ENCODE results near the gene SMG6.
A peak's percentile ranks its signal among the peaks of the same experiment; 100 is the strongest.
"Not testable (repeated sequence)": the region's sequence is repeated elsewhere in the genome, so short reads cannot be mapped to it uniquely, and the experiment has no call there.

The SMG6 gene

DNA sequence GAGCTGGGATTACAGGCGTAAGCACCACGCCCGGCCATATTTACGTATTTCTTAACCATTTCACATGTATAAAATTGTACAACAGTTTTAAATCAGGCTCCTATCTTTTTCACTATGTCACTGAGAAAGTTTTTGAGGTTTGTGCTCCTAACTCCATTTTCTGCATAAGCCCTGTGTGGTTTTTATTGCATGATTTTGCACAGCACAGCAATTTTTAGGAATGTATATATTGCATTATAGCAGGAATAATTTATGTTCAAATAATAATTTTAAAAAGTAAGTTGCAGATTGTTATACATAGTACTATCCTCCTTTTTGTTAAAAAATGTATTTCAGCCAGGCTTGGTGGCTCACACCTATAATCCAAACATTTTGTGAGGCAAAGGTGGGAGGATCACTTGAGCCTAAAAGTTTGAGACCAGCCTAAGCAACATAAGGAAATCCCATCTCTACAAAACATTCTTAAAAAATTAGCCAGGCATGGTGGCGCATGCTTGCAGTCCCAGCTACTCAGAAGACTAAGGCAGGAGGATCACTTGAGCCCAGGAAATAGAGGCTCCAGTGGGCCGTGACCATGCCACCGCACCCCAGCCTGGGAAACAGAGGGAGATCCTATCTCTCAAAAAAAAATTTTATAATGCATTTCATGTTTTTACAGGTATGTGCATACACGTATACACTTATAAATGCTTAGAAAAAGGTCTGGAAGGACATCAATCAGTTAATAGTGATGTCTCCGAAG, 26.0 kb downstream of the SMG6 start:
- no peaks in the 10 kb centered on the region for H3K9me3 ChIP-seq (ENCODE audit: control insufficient read depth in 2 of 2, low read length in 2 of 2)
- no peak overlapping the region for H3K9ac ChIP-seq (ENCODE audit: low read length in 2 of 2)
- peaks cover 2% of the 10 kb centered on the region for H3K4me1 ChIP-seq (ENCODE audit: control insufficient read depth, insufficient read depth, low read length)
- peaks cover 15 to 31% of the 10 kb centered on the region in 2 donors for H3K36me3 ChIP-seq (ENCODE audit: control insufficient read depth in 2 of 2, insufficient read depth in 2 of 2, low read length in 2 of 2)
- no peaks in the 10 kb centered on the region for H3K27me3 ChIP-seq (ENCODE audit: control insufficient read depth in 1 of 2, insufficient read depth in 2 of 2, low read length in 2 of 2)
- H3K27ac ChIP-seq (ENCODE audit: low read length), result no peak overlapping the region
- H3K4me3 ChIP-seq (ENCODE audit: low read length in 2 of 2), result no peak overlapping the region

DNA sequence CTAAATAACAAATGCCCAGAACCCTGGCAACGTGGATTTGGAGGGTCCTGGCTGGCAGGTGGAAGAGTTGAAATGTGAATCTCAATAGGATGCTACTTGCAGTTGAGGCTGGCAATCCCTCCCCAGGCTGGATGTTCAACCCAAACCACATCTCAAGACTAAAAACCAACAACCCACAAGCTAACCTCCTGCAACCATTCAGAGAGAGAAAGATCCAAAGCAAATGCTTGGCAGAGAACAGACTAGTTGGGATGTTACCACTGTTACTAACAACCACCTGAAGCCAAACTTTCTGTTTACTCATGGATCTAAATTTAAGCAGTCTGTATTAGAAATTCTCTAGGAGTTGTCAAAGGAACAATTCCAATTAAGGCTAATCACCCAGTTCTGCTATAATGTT, 27.9 kb downstream of the SMG6 start:
- H3K27me3 ChIP-seq (ENCODE audit: control insufficient read depth in 1 of 2, insufficient read depth in 2 of 2, low read length in 2 of 2), result no peaks in the 10 kb centered on the region
- H3K9me3 ChIP-seq (ENCODE audit: control insufficient read depth in 2 of 2, low read length in 2 of 2), result no peaks in the 10 kb centered on the region
- no peak overlapping the region for H3K9ac ChIP-seq (ENCODE audit: low read length in 2 of 2)
- H3K4me1 ChIP-seq (ENCODE audit: control insufficient read depth, insufficient read depth, low read length), result no peaks in the 10 kb centered on the region
- peaks cover 7 to 19% of the 10 kb centered on the region in 2 donors for H3K36me3 ChIP-seq (ENCODE audit: control insufficient read depth in 2 of 2, insufficient read depth in 2 of 2, low read length in 2 of 2)
- H3K27ac ChIP-seq (ENCODE audit: low read length), result peak overlapping the region; percentile 2
- H3K4me3 ChIP-seq (ENCODE audit: low read length in 2 of 2), result no peak overlapping the region

DNA sequence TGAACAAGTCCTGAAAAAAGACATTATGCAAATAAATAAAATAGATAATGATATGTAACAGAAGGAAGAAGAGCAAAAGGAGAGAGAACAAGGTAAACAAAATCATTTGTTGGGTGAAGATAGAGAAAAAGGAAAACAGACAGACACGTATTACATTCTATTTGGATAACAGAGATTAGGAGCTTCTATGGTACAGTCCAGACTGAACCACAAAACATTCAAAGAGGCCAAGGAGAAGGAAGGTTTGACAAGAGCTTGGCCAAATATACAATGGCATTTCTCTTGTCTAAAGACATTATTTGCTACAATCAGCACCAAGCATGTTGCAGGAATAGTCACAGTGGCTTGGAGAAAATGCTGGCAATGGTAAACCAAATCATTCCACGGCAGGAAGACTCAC, 29.2 kb downstream of the SMG6 start:
- H3K4me3 ChIP-seq (ENCODE audit: low read length in 2 of 2), result no peak overlapping the region
- H3K9me3 ChIP-seq (ENCODE audit: control insufficient read depth in 2 of 2, low read length in 2 of 2), result no peaks in the 10 kb centered on the region
- no peak overlapping the region for H3K9ac ChIP-seq (ENCODE audit: low read length in 2 of 2)
- H3K27ac ChIP-seq (ENCODE audit: low read length), result no peak overlapping the region
- H3K36me3 ChIP-seq (ENCODE audit: control insufficient read depth in 2 of 2, insufficient read depth in 2 of 2, low read length in 2 of 2), result peaks cover 4 to 12% of the 10 kb centered on the region in 2 donors
- no peaks in the 10 kb centered on the region for H3K4me1 ChIP-seq (ENCODE audit: control insufficient read depth, insufficient read depth, low read length)
- H3K27me3 ChIP-seq (ENCODE audit: control insufficient read depth in 1 of 2, insufficient read depth in 2 of 2, low read length in 2 of 2), result no peaks in the 10 kb centered on the region

DNA sequence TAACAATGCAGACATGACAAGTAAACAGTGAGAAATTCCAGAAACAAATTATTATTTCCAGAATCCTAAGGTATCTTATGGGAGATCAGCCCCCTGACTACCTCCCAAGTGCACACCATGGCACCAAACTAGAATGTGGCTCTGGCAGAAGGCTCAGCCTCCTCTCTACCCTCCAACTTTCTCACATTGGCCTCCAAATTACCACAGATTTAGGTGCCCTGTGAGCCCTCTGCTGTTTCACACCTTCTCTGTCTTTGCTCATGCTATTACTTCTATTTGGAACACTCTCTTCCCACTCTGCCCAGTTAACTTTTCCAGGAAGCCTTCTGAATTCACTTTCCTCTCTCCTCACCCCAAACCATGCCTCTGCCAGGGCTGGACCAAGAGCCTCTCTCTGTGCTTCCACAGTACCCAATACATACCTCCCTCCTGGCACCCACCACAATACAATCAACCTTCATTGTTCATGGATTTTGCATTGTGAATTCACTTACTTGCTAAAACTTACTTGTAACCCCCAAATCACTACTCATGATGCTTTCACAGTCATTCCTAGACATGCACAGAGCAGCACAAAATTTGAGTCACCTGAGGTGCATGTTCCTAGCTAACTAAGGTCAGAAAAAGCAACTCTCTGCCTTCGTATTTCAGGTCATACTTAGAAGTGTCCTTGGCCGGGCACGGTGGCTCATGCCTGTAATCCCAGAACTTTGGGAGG, 31.4 kb downstream of the SMG6 start:
- Histone ChIP-seq H3K27me3 (ENCODE audit: control insufficient read depth in 1 of 2, insufficient read depth in 2 of 2, low read length in 2 of 2) (no peaks in the 10 kb centered on the region), H3K9ac (ENCODE audit: low read length in 2 of 2) (no peak overlapping the region), H3K27ac (ENCODE audit: low read length) (no peak overlapping the region), H3K36me3 (ENCODE audit: control insufficient read depth in 2 of 2, insufficient read depth in 2 of 2, low read length in 2 of 2) (peaks cover 2 to 5% of the 10 kb centered on the region in 2 donors), H3K4me1 (ENCODE audit: control insufficient read depth, insufficient read depth, low read length) (no peaks in the 10 kb centered on the region), H3K9me3 (ENCODE audit: control insufficient read depth in 2 of 2, low read length in 2 of 2) (no peaks in the 10 kb centered on the region), H3K4me3 (ENCODE audit: low read length in 2 of 2) (no peak overlapping the region)

DNA sequence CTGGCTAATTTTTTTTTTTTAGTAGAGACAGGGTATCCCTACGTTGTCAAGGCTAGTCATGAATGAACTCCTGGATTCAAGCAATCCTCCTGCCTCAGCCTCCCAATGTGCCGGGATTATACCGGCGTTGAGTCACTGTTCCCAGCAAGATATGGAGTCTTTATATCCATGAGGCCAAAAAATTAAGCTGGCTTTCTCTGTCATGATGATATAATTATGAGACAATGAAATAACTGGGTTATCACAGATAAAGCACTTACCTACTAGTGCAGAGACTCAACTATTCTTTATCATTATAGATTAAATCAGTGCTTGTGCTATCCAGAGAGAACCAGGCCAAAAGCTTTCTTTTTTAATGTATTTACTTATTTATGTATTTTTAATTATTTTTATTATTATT, 36.2 kb downstream of the SMG6 start:
- Histone ChIP-seq H3K27me3 (ENCODE audit: control insufficient read depth in 1 of 2, insufficient read depth in 2 of 2, low read length in 2 of 2) (no peaks in the 10 kb centered on the region), H3K27ac (ENCODE audit: low read length) (no peak overlapping the region), H3K4me3 (ENCODE audit: low read length in 2 of 2) (no peak overlapping the region), H3K9me3 (ENCODE audit: control insufficient read depth in 2 of 2, low read length in 2 of 2) (no peaks in the 10 kb centered on the region), H3K4me1 (ENCODE audit: control insufficient read depth, insufficient read depth, low read length) (peaks cover 12% of the 10 kb centered on the region), H3K9ac (ENCODE audit: low read length in 2 of 2) (no peak overlapping the region), H3K36me3 (ENCODE audit: control insufficient read depth in 2 of 2, insufficient read depth in 2 of 2, low read length in 2 of 2) (peaks cover 4 to 6% of the 10 kb centered on the region in 2 donors)

DNA sequence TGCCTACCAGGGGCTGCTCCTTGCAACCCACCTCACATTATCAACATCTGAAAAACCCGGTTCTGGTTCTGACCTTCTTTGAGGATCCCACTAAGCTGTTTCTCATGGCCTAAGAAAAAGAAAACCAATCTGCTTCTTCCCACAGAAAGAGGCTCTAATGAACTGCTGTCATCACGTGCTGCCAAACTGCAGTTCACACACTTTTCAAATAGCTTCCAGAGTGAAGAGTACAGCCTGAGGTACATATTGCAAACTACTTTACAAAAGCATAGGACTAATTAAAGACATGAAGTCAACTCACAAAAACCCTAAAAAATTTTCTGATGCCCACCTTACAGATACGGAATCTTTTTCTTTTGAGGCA, 36.7 kb downstream of the SMG6 start:
- Histone ChIP-seq H3K9me3 (ENCODE audit: control insufficient read depth in 2 of 2, low read length in 2 of 2) (no peaks in the 10 kb centered on the region), H3K4me3 (ENCODE audit: low read length in 2 of 2) (no peak overlapping the region), H3K27ac (ENCODE audit: low read length) (no peak overlapping the region), H3K27me3 (ENCODE audit: control insufficient read depth in 1 of 2, insufficient read depth in 2 of 2, low read length in 2 of 2) (no peaks in the 10 kb centered on the region), H3K9ac (ENCODE audit: low read length in 2 of 2) (no peak overlapping the region), H3K36me3 (ENCODE audit: control insufficient read depth in 2 of 2, insufficient read depth in 2 of 2, low read length in 2 of 2) (peaks cover 2 to 6% of the 10 kb centered on the region in 2 donors), H3K4me1 (ENCODE audit: control insufficient read depth, insufficient read depth, low read length) (peaks cover 15% of the 10 kb centered on the region)

DNA sequence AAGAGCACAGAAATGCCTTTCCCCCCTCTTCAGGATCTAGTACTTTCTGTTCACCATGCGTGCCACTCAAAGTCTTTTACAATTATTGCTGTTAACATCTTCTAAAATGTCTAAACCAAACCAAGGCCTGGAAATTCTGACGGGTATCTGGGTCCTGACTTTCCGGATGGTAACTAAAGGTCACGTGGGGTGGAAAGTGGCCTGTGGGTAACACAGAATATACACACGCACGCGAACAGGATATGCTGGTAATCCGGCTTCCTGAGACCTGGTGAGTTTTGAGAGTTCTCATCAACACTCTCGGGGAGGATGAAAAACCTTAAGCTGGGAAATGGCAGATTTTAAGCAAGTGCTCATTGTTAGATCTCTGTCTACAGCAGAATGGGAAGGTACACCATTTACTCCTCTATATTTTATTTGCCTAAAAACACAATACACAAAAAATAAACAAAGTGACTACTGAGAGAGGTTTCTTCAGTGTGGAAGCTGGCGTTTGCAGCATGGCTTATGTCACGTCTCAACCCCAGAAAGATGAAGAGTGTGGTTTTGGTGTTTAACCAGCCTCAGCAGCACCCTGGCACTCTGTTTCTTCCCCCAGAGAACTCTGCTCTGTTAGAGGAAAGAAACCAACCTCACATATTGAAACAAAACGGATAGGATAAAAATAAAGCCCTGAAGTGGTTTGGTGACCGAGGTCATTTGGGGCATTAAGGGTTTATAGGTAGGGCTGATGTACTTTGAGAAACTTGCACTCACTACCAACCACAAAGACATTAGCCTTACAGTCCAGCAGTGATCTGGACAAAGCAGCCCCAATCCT, 37.3 kb downstream of the SMG6 start:
- Histone ChIP-seq H3K36me3 (ENCODE audit: control insufficient read depth in 2 of 2, insufficient read depth in 2 of 2, low read length in 2 of 2) (peaks cover 2 to 6% of the 10 kb centered on the region in 2 donors), H3K4me3 (ENCODE audit: low read length in 2 of 2) (no peak overlapping the region), H3K27me3 (ENCODE audit: control insufficient read depth in 1 of 2, insufficient read depth in 2 of 2, low read length in 2 of 2) (no peaks in the 10 kb centered on the region), H3K4me1 (ENCODE audit: control insufficient read depth, insufficient read depth, low read length) (peaks cover 15% of the 10 kb centered on the region), H3K9me3 (ENCODE audit: control insufficient read depth in 2 of 2, low read length in 2 of 2) (no peaks in the 10 kb centered on the region), H3K9ac (ENCODE audit: low read length in 2 of 2) (no peak overlapping the region), H3K27ac (ENCODE audit: low read length) (no peak overlapping the region)

DNA sequence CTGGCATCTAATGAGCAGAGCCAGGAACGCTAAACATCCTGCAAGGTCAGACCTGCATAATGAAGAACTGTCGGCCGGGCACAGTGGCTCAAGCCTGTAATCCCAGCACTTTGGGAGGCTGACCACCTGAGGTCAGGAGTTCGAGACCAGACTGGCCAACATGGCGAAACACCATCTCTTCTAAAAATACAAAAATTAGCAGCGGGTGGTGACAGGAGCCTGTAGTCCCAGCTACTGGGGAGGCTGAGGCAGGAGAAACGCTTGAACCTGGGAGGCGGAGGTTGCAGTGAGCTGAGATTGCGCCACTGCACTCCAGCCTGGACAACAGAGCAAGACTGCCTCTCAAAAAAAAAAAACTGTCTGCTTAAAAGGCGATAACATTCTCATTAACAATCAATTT, 38.4 kb downstream of the SMG6 start:
- not testable (repeated sequence) for H3K9me3 ChIP-seq (ENCODE audit: control insufficient read depth in 2 of 2, low read length in 2 of 2); H3K9ac ChIP-seq (ENCODE audit: low read length in 2 of 2); H3K36me3 ChIP-seq (ENCODE audit: control insufficient read depth in 2 of 2, insufficient read depth in 2 of 2, low read length in 2 of 2); H3K27me3 ChIP-seq (ENCODE audit: control insufficient read depth in 1 of 2, insufficient read depth in 2 of 2, low read length in 2 of 2); H3K27ac ChIP-seq (ENCODE audit: low read length); H3K4me3 ChIP-seq (ENCODE audit: low read length in 2 of 2)
- peaks cover 15% of the 10 kb centered on the region for H3K4me1 ChIP-seq (ENCODE audit: control insufficient read depth, insufficient read depth, low read length)

DNA sequence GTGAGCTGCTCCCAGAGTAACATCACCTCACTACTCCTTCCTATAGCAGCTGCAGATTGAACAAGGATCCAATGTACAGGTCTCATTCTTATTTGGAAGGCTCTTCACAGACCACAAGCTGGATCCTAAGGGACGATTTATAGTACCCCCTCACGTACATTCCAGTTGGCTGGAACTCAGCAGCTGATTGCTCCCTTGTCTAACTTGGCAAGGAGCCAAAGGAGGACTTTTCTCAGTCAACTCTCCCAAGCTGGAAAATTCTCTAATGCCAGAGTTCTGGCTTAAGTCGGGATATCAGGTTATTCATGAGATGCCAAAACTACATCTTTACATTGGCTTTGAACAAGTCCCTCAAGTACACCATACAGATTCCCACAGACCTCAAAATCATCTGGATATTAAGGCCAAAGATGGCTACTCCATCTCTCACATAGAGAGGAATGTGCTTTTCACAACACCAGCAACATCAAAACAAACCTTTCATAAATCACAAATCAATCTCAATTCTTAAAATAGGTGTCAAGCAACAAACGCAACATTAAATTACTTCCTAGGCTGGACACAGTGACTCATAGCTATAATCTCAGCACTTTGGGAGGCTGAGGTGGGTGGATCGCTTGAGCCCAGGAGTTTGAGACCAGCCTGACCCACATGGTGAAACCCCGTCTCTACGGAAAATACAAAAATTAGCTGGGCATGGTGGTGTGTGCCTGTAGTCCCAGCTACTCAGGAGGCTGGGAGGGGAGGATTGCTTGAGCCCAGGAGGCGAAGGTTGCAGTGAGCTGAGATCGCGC, 39.3 kb downstream of the SMG6 start:
- peak overlapping the region in 1 of 2 donors; percentile 32 for H3K9ac ChIP-seq (ENCODE audit: low read length in 2 of 2)
- H3K9me3 ChIP-seq (ENCODE audit: control insufficient read depth in 2 of 2, low read length in 2 of 2), result no peaks in the 10 kb centered on the region
- no peak overlapping the region for H3K27ac ChIP-seq (ENCODE audit: low read length)
- H3K4me3 ChIP-seq (ENCODE audit: low read length in 2 of 2), result peak overlapping the region in 1 of 2 donors; percentile 17
- H3K4me1 ChIP-seq (ENCODE audit: control insufficient read depth, insufficient read depth, low read length), result peaks cover 17% of the 10 kb centered on the region
- no peaks in the 10 kb centered on the region for H3K27me3 ChIP-seq (ENCODE audit: control insufficient read depth in 1 of 2, insufficient read depth in 2 of 2, low read length in 2 of 2)
- H3K36me3 ChIP-seq (ENCODE audit: control insufficient read depth in 2 of 2, insufficient read depth in 2 of 2, low read length in 2 of 2), result peaks cover 2 to 4% of the 10 kb centered on the region in 2 donors
